Measurements from ENCODE around the gene LDB1. TPM values are rescaled to one million over a fixed set of nuclear protein-coding genes. Genes with fewer than 3 reads are reported as not detected.
A peak's percentile ranks its signal among the peaks of the same experiment; 100 is the strongest.

Gene LDB1
- total and polyA plus RNA-seq, 2 of the 13 experiments (the other 11 are each of a cell fraction or from before 2014, with no cell fraction given), result 17.2 to 45.5 TPM

DNA sequence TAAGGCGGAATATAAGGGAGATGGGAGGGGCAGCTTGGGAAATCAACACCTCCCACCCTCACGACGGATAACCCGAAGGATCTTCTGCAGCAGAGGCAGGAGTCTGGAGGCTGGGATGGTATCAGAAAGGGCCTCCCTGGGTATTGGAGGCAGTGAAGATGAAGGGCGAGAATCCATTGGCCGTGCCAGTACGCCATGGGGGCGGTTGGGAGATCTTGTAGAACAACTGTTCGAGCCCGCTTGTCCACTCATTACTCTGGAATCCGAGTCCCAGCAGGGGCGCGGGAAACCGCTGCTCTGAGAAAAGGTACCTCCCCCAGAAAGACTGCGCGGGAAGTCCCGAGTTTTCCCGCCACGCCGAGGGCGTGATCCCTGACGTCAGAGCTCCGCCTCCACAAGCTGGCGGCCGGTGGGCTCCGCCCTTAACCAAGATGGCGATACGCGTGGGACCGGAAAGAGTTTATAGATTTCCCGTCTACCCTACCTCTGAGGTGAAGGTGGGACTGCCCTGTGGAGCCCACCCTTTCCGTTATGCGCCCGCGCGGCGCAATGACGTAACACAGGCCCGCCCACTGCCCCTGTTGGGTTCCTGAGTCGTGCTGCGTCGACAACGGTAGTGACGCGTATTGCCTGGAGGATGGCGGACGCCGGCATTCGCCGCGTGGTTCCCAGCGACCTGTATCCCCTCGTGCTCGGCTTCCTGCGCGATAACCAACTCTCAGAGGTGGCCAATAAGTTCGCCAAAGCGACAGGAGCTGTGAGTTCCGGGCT is 31.8 kb upstream of the LDB1 start, which contains the start of gene NOLC1 (continued):
- TF ChIP-seq, protein P1, sequence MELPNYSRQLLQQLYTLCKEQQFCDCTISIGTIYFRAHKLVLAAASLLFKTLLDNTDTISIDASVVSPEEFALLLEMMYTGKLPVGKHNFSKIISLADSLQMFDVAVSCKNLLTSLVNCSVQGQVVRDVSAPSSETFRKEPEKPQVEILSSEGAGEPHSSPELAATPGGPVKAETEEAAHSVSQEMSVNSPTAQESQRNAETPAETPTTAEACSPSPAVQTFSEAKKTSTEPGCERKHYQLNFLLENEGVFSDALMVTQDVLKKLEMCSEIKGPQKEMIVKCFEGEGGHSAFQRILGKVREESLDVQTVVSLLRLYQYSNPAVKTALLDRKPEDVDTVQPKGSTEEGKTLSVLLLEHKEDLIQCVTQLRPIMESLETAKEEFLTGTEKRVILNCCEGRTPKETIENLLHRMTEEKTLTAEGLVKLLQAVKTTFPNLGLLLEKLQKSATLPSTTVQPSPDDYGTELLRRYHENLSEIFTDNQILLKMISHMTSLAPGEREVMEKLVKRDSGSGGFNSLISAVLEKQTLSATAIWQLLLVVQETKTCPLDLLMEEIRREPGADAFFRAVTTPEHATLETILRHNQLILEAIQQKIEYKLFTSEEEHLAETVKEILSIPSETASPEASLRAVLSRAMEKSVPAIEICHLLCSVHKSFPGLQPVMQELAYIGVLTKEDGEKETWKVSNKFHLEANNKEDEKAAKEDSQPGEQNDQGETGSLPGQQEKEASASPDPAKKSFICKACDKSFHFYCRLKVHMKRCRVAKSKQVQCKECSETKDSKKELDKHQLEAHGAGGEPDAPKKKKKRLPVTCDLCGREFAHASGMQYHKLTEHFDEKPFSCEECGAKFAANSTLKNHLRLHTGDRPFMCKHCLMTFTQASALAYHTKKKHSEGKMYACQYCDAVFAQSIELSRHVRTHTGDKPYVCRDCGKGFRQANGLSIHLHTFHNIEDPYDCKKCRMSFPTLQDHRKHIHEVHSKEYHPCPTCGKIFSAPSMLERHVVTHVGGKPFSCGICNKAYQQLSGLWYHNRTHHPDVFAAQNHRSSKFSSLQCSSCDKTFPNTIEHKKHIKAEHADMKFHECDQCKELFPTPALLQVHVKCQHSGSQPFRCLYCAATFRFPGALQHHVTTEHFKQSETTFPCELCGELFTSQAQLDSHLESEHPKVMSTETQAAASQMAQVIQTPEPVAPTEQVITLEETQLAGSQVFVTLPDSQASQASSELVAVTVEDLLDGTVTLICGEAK (IDR thresholded peaks at IDR 0.05), result no peak
- TF ChIP-seq, protein P1 (CRISPR knock-in tag; IDR thresholded peaks at IDR 0.05), result no peak; the same call in 1 of the 2 replicates
- peak; percentile 85 for TF ChIP-seq ZNF776 (CRISPR knock-in tag; IDR thresholded peaks at IDR 0.05)
- no peak for TF ChIP-seq TBL1XR1 (IDR thresholded peaks at IDR 0.05; ENCODE audit: borderline replicate concordance, low read length, partially characterized antibody)
- TF ChIP-seq, protein P2, sequence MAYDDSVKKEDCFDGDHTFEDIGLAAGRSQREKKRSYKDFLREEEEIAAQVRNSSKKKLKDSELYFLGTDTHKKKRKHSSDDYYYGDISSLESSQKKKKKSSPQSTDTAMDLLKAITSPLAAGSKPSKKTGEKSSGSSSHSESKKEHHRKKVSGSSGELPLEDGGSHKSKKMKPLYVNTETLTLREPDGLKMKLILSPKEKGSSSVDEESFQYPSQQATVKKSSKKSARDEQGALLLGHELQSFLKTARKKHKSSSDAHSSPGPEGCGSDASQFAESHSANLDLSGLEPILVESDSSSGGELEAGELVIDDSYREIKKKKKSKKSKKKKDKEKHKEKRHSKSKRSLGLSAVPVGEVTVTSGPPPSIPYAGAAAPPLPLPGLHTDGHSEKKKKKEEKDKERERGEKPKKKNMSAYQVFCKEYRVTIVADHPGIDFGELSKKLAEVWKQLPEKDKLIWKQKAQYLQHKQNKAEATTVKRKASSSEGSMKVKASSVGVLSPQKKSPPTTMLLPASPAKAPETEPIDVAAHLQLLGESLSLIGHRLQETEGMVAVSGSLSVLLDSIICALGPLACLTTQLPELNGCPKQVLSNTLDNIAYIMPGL (CRISPR knock-in tag; IDR thresholded peaks at IDR 0.05; ENCODE audit: borderline replicate concordance in 1 of 2, low read depth in 1 of 2), result peak; percentile 58 to 66; a peak in 3 of 4 replicates
- TF ChIP-seq ATM (IDR thresholded peaks at IDR 0.05; ENCODE audit: borderline replicate concordance), result no peak
- TF ChIP-seq MTF1 (CRISPR knock-in tag; IDR thresholded peaks at IDR 0.05), result no peak
- no peak for TF ChIP-seq TBX3 (IDR thresholded peaks at IDR 0.05; ENCODE audit: borderline replicate concordance)
- TF ChIP-seq GFI1 (CRISPR knock-in tag; IDR thresholded peaks at IDR 0.05; ENCODE audit: borderline replicate concordance), result peak; percentile 80
- TF ChIP-seq JDP2 (CRISPR knock-in tag; IDR thresholded peaks at IDR 0.05; ENCODE audit: borderline replicate concordance), result no peak
- TF ChIP-seq, protein P3, sequence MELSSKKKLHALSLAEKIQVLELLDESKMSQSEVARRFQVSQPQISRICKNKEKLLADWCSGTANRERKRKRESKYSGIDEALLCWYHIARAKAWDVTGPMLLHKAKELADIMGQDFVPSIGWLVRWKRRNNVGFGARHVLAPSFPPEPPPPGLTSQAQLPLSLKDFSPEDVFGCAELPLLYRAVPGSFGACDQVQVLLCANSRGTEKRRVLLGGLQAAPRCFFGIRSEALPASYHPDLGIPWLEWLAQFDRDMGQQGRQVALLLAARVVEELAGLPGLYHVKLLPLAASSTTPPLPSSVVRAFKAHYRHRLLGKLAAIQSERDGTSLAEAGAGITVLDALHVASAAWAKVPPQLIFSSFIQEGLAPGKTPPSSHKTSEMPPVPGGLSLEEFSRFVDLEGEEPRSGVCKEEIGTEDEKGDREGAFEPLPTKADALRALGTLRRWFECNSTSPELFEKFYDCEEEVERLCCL (CRISPR knock-in tag; IDR thresholded peaks at IDR 0.05; ENCODE audit: borderline replicate concordance), result 0 out of 2 replicates have a peak, but pooled peaks have one; percentile 58
- peak; percentile 75; the same call in 1 of the 2 replicates for TF ChIP-seq ZNF256 (CRISPR knock-in tag; conservative IDR thresholded peaks at IDR 0.05)
- TF ChIP-seq, protein P4, sequence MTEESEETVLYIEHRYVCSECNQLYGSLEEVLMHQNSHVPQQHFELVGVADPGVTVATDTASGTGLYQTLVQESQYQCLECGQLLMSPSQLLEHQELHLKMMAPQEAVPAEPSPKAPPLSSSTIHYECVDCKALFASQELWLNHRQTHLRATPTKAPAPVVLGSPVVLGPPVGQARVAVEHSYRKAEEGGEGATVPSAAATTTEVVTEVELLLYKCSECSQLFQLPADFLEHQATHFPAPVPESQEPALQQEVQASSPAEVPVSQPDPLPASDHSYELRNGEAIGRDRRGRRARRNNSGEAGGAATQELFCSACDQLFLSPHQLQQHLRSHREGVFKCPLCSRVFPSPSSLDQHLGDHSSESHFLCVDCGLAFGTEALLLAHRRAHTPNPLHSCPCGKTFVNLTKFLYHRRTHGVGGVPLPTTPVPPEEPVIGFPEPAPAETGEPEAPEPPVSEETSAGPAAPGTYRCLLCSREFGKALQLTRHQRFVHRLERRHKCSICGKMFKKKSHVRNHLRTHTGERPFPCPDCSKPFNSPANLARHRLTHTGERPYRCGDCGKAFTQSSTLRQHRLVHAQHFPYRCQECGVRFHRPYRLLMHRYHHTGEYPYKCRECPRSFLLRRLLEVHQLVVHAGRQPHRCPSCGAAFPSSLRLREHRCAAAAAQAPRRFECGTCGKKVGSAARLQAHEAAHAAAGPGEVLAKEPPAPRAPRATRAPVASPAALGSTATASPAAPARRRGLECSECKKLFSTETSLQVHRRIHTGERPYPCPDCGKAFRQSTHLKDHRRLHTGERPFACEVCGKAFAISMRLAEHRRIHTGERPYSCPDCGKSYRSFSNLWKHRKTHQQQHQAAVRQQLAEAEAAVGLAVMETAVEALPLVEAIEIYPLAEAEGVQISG (CRISPR knock-in tag; IDR thresholded peaks at IDR 0.05), result peak; percentile 97
